Measurements from ENCODE around the gene CREB5.

The CREB5 gene

DNA sequence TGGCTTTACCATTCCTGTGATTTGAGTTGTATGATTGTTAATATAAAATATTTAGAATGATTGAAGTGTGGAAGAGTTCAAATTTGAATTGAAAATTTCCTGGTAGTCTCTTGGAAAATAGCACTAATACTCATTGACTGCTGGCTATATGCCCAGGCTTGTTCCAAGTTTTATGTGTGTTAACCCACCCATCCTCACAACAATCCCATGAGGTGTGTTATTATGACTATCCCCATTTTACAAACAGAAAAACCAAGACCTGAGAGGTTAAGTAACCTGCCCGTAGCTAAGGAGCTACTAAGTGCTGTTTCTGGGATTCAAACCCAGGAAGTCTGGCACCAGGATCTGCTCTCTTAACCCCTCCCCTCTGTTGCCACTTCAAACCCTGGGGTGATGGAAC, 213.9 kb downstream of the CREB5 start:
- TF ChIP-seq, protein P1, sequence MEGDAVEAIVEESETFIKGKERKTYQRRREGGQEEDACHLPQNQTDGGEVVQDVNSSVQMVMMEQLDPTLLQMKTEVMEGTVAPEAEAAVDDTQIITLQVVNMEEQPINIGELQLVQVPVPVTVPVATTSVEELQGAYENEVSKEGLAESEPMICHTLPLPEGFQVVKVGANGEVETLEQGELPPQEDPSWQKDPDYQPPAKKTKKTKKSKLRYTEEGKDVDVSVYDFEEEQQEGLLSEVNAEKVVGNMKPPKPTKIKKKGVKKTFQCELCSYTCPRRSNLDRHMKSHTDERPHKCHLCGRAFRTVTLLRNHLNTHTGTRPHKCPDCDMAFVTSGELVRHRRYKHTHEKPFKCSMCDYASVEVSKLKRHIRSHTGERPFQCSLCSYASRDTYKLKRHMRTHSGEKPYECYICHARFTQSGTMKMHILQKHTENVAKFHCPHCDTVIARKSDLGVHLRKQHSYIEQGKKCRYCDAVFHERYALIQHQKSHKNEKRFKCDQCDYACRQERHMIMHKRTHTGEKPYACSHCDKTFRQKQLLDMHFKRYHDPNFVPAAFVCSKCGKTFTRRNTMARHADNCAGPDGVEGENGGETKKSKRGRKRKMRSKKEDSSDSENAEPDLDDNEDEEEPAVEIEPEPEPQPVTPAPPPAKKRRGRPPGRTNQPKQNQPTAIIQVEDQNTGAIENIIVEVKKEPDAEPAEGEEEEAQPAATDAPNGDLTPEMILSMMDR (IDR thresholded peaks at IDR 0.05; ENCODE audit: low read depth, low read length) = no peak
- DNase-seq = no peak
- Histone ChIP-seq H3K9me3 (ENCODE audit: severe bottlenecking) (no peaks in the 10 kb centered on the region), H3K27me3 (ENCODE audit: insufficient read depth, low read depth, severe bottlenecking) (peaks cover 61% of the 10 kb centered on the region), H3K27ac (no peak overlapping the region), H3K4me3 (ENCODE audit: low read depth, low read length) (no peak overlapping the region), H3K36me3 (no peaks in the 10 kb centered on the region)

DNA sequence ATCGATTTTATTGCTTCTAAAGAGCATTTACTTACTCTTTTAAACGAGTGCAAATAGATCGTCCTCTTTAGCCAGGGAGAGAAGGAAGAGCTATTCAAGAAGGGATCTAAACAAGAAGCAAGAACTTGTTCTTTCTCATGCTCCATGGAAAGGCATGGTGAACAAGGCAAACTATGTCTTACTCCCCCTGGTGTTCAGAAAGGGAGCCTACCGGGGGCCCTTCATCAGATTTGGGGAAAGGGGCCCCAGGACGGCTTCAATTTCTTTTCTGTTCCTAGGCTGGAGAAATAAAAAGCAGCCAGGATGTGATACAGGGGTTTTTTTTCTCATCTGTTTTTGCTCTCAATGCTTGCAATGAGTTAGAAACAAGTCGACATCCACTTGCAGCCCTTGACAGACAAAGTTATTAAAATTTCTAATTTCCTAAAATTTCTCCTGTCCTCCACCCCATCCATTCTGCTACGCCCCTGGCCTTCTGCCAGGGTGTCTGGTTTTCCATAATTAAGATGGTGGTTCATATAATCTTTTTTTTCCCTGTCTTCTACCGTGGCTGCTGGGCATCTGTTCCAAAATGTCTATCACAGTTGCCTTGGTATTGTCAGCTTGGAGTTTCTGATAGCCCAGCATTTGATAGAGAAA, 214.4 kb downstream of the CREB5 start:
- Histone ChIP-seq H3K27ac (no peak overlapping the region), H3K36me3 (no peaks in the 10 kb centered on the region), H3K4me3 (ENCODE audit: low read depth, low read length) (no peak overlapping the region), H3K9me3 (ENCODE audit: severe bottlenecking) (no peaks in the 10 kb centered on the region), H3K27me3 (ENCODE audit: insufficient read depth, low read depth, severe bottlenecking) (peaks cover 57% of the 10 kb centered on the region)
- DNase-seq = peak; percentile 11
- TF ChIP-seq, protein P1 (IDR thresholded peaks at IDR 0.05; ENCODE audit: low read depth, low read length) = peak; percentile 54

DNA sequence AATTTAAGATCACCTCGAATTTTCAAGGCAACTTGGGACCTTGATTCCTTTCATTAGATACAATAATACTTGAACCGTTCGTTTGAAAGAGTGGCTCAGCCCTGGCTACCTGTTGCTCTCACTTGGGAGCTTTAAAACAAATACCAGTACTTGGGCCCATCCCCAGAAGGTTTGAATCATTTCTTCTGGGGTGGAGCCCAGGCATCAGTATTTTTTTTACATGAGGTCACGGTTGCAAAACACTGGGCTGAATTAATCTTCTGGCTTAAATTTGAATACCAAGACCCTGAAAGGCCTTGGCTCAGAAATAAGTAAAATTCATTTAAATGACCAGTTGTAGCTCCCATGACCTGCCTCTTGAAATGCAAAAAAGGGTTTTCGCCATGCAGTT, 214.9 kb downstream of the CREB5 start:
- no peak for DNase-seq
- TF ChIP-seq, protein P1 (IDR thresholded peaks at IDR 0.05; ENCODE audit: low read depth, low read length) = no peak
- Histone ChIP-seq H3K9me3 (ENCODE audit: severe bottlenecking) (no peaks in the 10 kb centered on the region), H3K27me3 (ENCODE audit: insufficient read depth, low read depth, severe bottlenecking) (peaks cover 60% of the 10 kb centered on the region), H3K4me3 (ENCODE audit: low read depth, low read length) (no peak overlapping the region), H3K27ac (no peak overlapping the region), H3K36me3 (no peaks in the 10 kb centered on the region)

DNA sequence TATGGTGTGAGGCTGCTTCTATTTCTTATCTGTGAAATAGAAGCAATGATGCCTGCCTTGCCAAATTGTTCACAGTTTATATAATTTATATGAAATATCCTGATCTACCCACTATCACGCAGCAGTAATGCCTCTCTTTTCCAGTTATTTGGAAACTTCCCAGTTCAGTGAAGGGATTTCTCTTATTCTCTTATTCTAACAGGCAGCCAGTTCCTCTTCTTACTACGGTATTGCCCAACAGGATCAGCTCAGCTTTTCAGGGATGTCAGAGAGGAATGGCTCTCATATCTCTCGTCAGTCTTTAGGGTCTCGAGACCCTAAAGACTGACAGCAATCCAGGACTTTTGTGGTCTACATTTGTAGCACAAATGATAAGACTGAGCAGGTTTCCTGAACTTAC, 215.6 kb downstream of the CREB5 start:
- no peak for DNase-seq
- Histone ChIP-seq H3K27me3 (ENCODE audit: insufficient read depth, low read depth, severe bottlenecking) (peaks cover 61% of the 10 kb centered on the region), H3K4me3 (ENCODE audit: low read depth, low read length) (no peak overlapping the region), H3K9me3 (ENCODE audit: severe bottlenecking) (no peaks in the 10 kb centered on the region), H3K27ac (no peak overlapping the region), H3K36me3 (no peaks in the 10 kb centered on the region)
- TF ChIP-seq, protein P1 (IDR thresholded peaks at IDR 0.05; ENCODE audit: low read depth, low read length) = no peak

DNA sequence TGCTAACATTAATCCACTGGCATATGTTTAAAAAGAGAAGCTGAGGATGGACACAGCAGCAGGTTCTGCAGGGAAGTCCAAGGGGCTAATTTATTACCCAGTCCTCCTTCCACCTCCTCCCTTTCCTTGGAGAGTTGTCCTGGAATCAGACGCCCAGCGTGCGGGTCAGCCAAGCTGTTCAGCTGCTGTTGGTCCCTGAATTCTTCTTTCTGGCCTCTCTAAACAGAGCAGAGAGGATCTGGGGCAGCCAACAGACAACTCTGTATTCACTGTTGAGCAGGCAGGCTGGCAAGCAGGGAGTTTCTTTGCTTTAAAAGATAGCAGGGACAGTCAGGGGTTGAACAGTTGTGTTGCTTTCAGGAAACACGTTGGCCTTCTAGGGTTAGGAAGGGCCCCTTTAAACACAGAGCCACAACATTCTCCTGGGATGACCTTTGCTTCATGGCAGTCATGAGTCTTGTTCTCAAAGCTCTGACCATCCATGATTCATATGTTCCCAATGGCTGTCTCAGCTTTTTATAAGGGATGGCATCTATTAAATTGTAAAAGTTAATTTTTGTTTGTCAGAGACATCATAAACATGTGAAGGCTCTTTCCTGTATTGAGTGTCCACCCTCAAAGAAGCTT, 217.0 kb downstream of the CREB5 start:
- no peak for DNase-seq
- Histone ChIP-seq H3K9me3 (ENCODE audit: severe bottlenecking) (no peaks in the 10 kb centered on the region), H3K36me3 (no peaks in the 10 kb centered on the region), H3K27ac (no peak overlapping the region), H3K27me3 (ENCODE audit: insufficient read depth, low read depth, severe bottlenecking) (peaks cover 56% of the 10 kb centered on the region), H3K4me3 (ENCODE audit: low read depth, low read length) (no peak overlapping the region)
- TF ChIP-seq, protein P1 (IDR thresholded peaks at IDR 0.05; ENCODE audit: low read depth, low read length) = no peak

DNA sequence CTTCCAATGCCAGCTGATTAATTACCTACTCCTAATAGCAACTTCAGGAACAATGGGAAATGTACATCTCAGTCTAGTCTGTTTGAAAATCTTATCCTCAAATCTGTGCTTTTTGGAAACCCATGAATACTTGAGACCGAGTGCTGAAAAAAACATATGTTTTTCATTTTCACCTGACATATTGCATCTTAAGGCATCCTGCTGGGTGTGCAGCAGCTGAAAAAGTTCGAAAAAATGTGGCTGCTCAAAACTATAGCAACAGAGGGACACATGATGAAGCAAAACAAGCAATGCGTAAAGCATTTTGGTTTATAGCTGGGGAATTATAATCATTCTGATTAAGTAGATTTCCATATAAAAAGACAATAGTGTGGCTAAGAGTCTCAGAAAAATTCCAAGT, 218.0 kb downstream of the CREB5 start:
- TF ChIP-seq, protein P1 (IDR thresholded peaks at IDR 0.05; ENCODE audit: low read depth, low read length) = no peak
- Histone ChIP-seq H3K9me3 (ENCODE audit: severe bottlenecking) (no peaks in the 10 kb centered on the region), H3K4me3 (ENCODE audit: low read depth, low read length) (no peak overlapping the region), H3K36me3 (no peaks in the 10 kb centered on the region), H3K27me3 (ENCODE audit: insufficient read depth, low read depth, severe bottlenecking) (peaks cover 54% of the 10 kb centered on the region), H3K27ac (no peak overlapping the region)
- DNase-seq = no peak
